ENCODE measurements around the gene GRM8. TPM values are rescaled to one million over a fixed set of nuclear protein-coding genes. Genes with fewer than 3 reads are reported as not detected.

The GRM8 gene
- total RNA-seq, 1 experiment from 2014 or later, result not detected

GRCh38 chr7:127256041-127256725 is 3.4 kb upstream of the GRM8 start:
- POLR2A ChIA-PET, result no interaction called here
- Mint-ChIP-seq H3K27me3 (ENCODE audit: insufficient read depth, unreplicated experiment) (peaks cover 31% of the 10 kb centered on the region), H3K36me3 (ENCODE audit: insufficient read depth, unreplicated experiment) (no peaks in the 10 kb centered on the region), H3K27ac (ENCODE audit: unreplicated experiment) (no peak overlapping the region), H3K9me3 (ENCODE audit: unreplicated experiment) (peaks cover 10% of the 10 kb centered on the region), H3K4me3 (ENCODE audit: unreplicated experiment) (no peak overlapping the region), H3K4me1 (ENCODE audit: low read depth, unreplicated experiment) (no peaks in the 10 kb centered on the region)
- Histone ChIP-seq H3K36me3 (ENCODE audit: control insufficient read depth, insufficient read depth, low read length) (no peaks in the 10 kb centered on the region), H3K4me3 (ENCODE audit: low read depth, low read length) (no peak overlapping the region), H3K9me3 (no peaks in the 10 kb centered on the region), H3K27me3 (replicated peaks; ENCODE audit: control insufficient read depth, insufficient read depth, low read length) (peaks cover 6% of the 10 kb centered on the region), H3K4me1 (peaks cover 8% of the 10 kb centered on the region; the same call in 1 of the 2 replicates)
- intact Hi-C loops (cut with micrococcal nuclease; ENCODE audit: unreplicated experiment), result no loop called here
- BruUV-seq (replicated peaks), result no TSS peak
- TF ChIP-seq CTCF (IDR thresholded peaks at IDR 0.05; ENCODE audit: insufficient read depth in 1 of 2, low read depth in 1 of 2, low read length in 1 of 2, severe bottlenecking in 1 of 2, unreplicated experiment in 1 of 2), result no peak
- CTCF ChIA-PET, result no interaction called here
- DNase-seq, result no peak

DNA sequence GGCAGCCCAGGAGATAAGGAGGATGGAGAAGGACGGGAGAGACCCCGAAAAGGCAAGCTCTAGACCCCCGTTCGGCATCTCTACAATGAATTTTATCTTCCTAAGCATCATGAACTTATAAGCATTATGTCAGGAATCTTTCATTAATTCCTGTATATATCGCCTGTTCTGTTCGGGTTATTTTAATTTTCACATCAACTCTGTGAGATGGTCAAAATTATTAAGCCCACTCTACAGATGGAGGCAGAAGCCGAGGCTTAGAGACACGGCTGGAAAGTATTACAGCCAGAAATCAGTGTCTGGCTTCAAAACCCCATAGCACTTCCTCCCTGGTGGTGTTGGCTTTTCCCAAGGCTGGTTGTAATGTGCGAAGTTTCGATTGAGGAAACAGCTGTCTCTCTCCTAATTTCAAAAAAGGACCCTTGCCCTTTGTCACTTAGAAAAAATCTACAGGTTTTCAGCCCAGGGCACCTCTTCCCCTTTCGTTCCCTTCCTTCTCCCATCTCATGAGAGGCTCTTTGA is 1.5 kb upstream of the GRM8 start:
- H3K4me3 ChIP-seq (ENCODE audit: low read depth, low read length), result no peak overlapping the region
- H3K36me3 Mint-ChIP-seq (ENCODE audit: insufficient read depth, unreplicated experiment), result no peaks in the 10 kb centered on the region
- intact Hi-C loops (cut with micrococcal nuclease; ENCODE audit: unreplicated experiment), result loop anchor here (1.0 to 5.0 kb wide), 3 partner anchors 147 to 451 kb away; no protein-coding TSS in a partner anchor
- H3K27me3 Mint-ChIP-seq (ENCODE audit: insufficient read depth, unreplicated experiment), result peaks cover 42% of the 10 kb centered on the region
- CTCF ChIA-PET, result interaction anchor here (1.0 to 1.9 kb wide), 3 partner anchors 107 to 451 kb away, joined by 3 to 13 read pairs (median 9); no protein-coding TSS in a partner anchor
- TF ChIP-seq CTCF (IDR thresholded peaks at IDR 0.05; ENCODE audit: insufficient read depth in 1 of 2, low read depth in 1 of 2, low read length in 1 of 2, severe bottlenecking in 1 of 2, unreplicated experiment in 1 of 2), result no peak
- peaks cover 1% of the 10 kb centered on the region for H3K9me3 Mint-ChIP-seq (ENCODE audit: unreplicated experiment)
- H3K27ac Mint-ChIP-seq (ENCODE audit: unreplicated experiment), result no peak overlapping the region
- POLR2A ChIA-PET, result no interaction called here
- no peak for DNase-seq
- no TSS peak for BruUV-seq (replicated peaks)
- peak overlapping the region; percentile 61 for H3K4me3 Mint-ChIP-seq (ENCODE audit: unreplicated experiment)
- H3K36me3 ChIP-seq (ENCODE audit: control insufficient read depth, insufficient read depth, low read length), result no peaks in the 10 kb centered on the region
- peaks cover 8% of the 10 kb centered on the region; the same call in 1 of the 2 replicates for H3K4me1 ChIP-seq
- peaks cover 12% of the 10 kb centered on the region for H3K27me3 ChIP-seq (replicated peaks; ENCODE audit: control insufficient read depth, insufficient read depth, low read length)
- no peaks in the 10 kb centered on the region for H3K9me3 ChIP-seq
- H3K4me1 Mint-ChIP-seq (ENCODE audit: low read depth, unreplicated experiment), result no peaks in the 10 kb centered on the region

- intact Hi-C loops (cut with micrococcal nuclease; ENCODE audit: unreplicated experiment), result loop anchor here (1.0 to 5.0 kb wide), 4 partner anchors 146 to 450 kb away; no protein-coding TSS in a partner anchor
- ChIA-PET CTCF (interaction anchor here (1.5 to 1.9 kb wide), 2 partner anchors 146 to 450 kb away, joined by 9 to 13 read pairs; no protein-coding TSS in a partner anchor), POLR2A (no interaction called here)
- Histone ChIP-seq H3K4me1 (peaks cover 8% of the 10 kb centered on the region; the same call in 1 of the 2 replicates), H3K36me3 (ENCODE audit: control insufficient read depth, insufficient read depth, low read length) (no peaks in the 10 kb centered on the region), H3K27me3 (replicated peaks; ENCODE audit: control insufficient read depth, insufficient read depth, low read length) (peaks cover 12% of the 10 kb centered on the region), H3K4me3 (ENCODE audit: low read depth, low read length) (peak overlapping the region; percentile 51), H3K9me3 (no peaks in the 10 kb centered on the region)
- Mint-ChIP-seq H3K27ac (ENCODE audit: unreplicated experiment) (no peak overlapping the region), H3K4me3 (ENCODE audit: unreplicated experiment) (peak overlapping the region; percentile 61), H3K9me3 (ENCODE audit: unreplicated experiment) (no peaks in the 10 kb centered on the region), H3K36me3 (ENCODE audit: insufficient read depth, unreplicated experiment) (no peaks in the 10 kb centered on the region), H3K4me1 (ENCODE audit: low read depth, unreplicated experiment) (no peaks in the 10 kb centered on the region), H3K27me3 (ENCODE audit: insufficient read depth, unreplicated experiment) (peaks cover 39% of the 10 kb centered on the region)
- BruUV-seq (replicated peaks), result no TSS peak
- peak; percentile 87 to 88 for TF ChIP-seq CTCF (IDR thresholded peaks at IDR 0.05; ENCODE audit: insufficient read depth in 1 of 2, low read depth in 1 of 2, low read length in 1 of 2, severe bottlenecking in 1 of 2, unreplicated experiment in 1 of 2)
- peak; percentile 45 to 73 for DNase-seq
These were observed 781 bp upstream of the GRM8 start for GRCh38 chr7:127253281-127254162.

Data from Caco-2 (cell line).